GM21786 (cell line): ENCODE measurements around the gene ATCAY.
"Not testable (repeated sequence)": the region's sequence is repeated elsewhere in the genome, so short reads cannot be mapped to it uniquely, and the experiment has no call there.

Experiments used
- ATAC-seq: cut with Tn5 transposase; IDR thresholded peaks from one replicate; pipeline ENCODE4 v1.9.1; 2021; ENCODE audit not compliant: unreplicated experiment

The ATCAY gene

DNA sequence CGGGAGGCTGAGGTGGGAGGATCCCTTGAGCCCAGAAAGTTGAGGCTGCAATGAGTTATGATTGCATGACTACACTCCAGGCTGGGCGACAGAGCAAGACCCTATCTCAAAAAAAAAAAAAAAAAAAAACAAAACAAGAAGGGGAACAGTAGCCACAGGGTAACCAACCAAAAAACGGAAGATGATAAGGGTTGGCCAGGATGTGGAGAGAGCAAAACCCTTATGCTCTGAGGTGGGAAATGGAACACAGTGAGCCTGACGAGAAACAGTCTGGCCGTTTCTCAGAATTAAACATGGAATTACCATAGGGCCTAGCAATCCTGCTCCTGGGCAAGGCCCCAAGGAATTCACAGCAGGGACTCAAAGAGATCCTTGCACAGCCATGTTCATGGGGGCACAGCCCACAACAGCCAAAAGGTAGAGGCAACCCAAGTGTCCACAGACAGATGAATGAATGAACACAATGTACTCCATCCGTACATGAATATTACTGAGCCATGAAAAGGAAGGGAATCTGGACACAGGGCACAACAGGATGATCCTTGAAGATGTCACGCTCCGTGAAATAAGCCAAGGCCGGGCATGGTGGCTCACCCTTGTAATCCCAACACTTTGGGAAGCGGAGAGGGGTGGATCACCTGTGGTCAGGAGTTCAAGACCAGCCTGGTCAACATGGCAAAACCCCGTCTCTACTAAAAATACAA, 63.7 kb downstream of the ATCAY start:
- no peak for ATAC-seq

- no peak for ATAC-seq
Measured at GRCh38 chr19:3945838-3946237, 65.4 kb downstream of the ATCAY start.

DNA sequence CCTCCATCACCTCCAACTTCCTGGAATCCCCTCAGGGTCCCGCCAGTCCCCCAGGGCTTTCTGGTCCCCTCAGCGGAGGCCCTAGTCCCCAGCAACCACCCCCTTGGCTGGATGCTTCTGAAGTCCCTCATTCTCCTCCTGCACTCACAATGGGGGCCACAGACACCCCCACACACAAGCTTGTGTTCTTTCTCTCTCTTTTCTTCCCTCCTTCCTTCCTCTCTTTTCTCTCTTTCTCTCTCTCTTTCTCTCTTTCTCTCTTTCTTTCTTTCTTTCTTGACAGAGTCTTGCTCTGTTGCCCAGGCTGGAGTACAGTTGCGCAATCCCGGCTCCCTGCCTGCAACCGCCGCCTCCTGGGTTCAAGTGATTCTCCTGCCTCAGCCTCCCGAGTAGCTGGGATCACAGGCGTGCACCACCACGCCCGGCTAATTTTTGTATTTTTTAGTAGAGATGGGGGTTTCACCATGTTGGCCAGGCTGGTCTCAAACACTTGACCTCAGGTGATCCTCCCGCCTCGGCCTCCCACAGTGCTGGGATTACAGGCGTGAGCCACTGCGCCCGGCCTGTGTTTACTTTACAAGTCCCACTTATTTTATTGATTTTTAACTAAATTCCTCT, 66.9 kb downstream of the ATCAY start:
- ATAC-seq, result not testable (repeated sequence)

DNA sequence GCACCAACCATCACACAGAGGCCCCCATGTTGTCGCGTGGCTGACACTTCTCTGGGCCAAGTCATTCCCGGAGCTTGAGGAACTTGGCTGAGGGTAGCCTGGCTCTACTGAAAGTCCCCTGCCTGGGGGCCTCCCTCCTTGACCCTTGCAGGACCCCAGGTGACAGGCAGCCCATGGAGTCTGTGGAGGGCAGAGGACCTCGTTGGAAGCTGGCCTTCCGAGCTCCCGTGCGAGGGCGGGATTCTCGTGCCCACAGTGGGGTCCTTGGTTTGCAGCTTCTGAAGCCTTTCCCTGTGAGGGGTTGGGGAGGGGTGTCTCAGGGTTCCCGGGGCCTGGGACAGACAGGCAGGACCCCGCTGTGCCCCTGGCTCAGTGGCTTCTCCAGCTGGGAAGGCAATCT, 68.8 kb downstream of the ATCAY start:
- ATAC-seq, result no peak

GRCh38 chr19:3949997-3950859, 69.7 kb downstream of the ATCAY start:
- ATAC-seq, result no peak

DNA sequence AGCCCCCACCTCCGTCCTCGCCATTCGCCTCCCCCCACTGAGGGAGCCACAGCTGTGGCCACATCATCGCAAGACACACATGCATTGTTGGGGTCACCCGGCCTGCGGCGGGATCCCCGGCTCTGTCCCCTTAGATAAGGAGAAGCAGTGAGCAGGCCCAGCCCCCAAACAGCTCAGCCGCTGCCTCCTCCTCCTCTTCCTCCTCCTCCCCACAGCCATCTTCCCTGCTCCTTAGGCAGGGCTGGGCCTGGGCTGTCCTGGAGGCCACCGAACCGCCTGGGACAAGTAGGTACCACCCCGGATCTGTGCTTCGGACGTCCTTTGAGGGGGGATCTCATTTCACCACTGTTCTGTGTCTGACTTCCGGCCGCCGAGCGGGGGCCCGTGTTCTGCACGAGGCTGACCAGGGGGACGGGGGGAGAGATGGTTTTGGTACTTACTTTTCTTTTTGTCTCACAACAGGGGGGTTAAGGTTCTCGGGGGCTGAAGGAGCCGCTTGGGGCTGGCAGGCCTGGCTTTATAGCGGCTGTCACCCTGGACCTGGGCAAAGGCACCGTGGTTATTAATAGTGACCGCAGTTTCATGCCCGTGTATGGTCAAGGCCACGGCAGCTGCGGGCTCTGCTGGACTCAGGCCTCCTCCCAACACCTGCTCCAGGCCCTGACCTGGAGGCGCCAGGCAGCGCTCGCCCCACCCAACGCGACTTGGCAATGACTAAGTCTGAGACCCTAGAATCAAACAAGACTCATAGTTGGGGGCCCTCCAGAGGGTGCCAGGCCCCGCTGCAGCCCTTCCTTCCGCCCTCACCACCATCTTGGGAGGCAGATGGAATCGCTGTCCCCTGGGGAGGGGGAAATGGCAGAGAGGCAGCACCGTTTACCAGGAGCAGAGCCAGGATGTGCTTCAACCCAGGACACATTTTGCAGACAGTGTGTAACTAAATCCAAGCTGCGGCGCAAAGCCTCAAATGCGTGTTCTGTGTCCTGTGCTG, 70.7 kb downstream of the ATCAY start:
- no peak for ATAC-seq

DNA sequence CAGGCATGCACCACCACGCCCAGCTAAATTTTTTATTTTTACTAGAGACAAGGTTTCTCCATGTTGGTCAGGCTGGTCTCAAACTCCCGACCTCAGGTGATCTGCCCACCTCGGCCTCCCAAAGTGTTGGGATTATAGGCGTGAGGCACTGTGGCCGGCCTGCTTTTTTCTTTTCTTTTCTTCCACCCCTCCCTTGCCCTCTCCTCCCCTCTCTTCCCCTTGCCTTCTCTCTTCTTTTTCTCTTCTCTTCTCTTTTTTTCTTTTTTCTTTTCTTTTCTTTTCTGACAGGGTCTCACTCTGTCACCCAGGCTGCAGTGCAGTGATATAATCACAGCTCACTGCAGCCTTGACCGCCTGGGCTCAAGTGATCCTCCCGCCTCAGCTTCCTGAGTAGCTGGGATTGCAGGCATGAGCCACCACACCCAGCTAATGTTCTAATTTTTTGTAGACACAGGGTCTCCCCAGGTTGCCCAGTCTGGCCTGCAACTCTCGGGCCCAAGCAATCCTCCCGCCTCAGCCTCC, 72.3 kb downstream of the ATCAY start:
- ATAC-seq, result not testable (repeated sequence)

GRCh38 chr19:3954107-3954506, 73.6 kb downstream of the ATCAY start:
- ATAC-seq, result no peak

- not testable (repeated sequence) for ATAC-seq
Measured at GRCh38 chr19:3955276-3955675, 74.8 kb downstream of the ATCAY start.

DNA sequence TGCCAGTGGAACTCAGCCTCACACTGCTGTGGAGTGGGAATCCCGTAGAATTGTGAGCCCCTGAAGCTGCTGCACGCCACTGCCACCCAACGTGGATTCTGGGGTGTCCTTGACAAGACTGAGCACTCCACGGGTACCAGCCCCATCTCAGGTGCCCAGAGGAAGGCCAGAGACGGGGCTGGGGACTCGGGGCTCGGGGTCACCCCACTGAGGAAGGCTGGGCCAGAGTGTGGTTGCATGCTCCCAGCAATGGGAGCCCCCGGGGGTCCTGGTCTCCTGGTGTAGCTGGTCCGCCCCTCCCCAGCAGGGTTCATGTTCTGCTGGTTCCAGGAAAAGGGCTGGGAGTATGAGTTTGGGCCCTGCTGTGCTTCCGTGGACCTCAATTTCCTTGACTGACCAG, 75.2 kb downstream of the ATCAY start:
- no peak for ATAC-seq

DNA sequence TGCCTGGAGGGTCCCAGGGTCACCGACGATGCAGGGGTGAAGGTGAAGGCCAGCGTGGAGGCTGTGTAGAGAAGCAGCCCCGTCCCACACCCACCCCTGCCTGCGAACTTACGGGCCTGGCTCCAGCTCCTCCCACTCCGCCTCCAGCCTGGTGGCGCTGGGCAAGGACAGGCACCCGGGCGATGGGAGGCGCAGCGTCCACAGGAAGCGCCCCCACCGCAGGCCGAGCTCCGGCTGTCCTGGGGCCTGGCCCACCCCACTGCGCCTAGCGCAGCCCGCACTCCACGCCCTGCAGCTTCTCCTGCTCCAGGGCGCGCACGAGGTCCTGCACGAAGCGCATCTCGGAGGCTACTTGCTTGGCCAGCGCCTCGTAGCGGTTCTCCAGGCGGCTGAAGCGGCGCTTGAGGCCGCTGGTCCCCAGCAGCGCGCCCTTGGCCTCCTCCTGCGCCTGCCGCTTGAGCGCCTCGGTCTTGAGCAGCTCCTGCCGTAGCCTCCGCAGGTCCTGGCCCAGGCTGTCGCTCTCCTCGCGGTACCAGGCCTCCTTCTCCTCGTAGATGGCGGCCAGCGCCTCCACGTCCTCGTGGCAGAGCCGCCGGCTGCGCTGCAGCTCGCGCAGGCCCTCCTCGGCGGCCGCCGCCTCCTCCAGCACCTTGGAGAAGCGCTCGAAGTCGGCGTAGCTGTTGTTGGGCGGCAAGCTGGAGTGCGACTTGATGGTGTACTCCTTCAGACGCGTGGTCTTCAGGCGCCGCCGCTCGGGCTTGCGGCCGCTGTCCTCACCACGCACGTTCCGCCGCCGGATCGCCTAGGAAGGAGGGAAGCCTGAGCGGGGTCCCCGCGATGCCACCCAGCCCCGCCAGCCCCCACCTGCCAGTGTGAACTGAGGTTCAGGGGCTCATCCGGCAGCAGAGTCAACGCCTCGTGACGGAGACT, 78.6 kb downstream of the ATCAY start:
- ATAC-seq, result no peak

- no peak for ATAC-seq
Measured at GRCh38 chr19:3959766-3960131, 79.3 kb downstream of the ATCAY start.

DNA sequence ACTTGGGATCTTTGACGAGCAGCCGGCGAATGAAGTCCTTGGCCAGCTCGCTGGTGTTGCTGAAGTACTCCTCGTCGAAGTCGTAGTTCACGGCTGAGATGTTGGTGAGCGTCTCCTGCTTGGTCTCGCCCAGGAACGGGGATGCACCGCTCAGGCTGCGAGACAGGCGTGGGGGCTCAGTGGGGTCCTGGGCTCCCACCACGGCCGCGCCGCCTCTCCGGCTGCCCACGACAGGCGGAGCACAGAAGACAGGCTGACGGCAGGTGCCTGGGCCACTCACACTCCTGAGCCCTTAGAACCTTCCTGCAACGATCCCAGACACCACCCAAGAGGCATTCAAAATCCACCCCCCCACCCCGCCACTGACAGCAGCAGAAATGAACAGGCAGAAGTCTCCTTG, 80.5 kb downstream of the ATCAY start:
- no peak for ATAC-seq

GRCh38 chr19:3963458-3964255, 83.2 kb downstream of the ATCAY start:
- ATAC-seq, result no peak

- no peak for ATAC-seq
Measured at GRCh38 chr19:3964256-3965194, 84.0 kb downstream of the ATCAY start.

- ATAC-seq, result no peak
Measured at GRCh38 chr19:3966051-3967017, 85.8 kb downstream of the ATCAY start.
